ENCODE data around the gene ZFYVE28.

DNA sequence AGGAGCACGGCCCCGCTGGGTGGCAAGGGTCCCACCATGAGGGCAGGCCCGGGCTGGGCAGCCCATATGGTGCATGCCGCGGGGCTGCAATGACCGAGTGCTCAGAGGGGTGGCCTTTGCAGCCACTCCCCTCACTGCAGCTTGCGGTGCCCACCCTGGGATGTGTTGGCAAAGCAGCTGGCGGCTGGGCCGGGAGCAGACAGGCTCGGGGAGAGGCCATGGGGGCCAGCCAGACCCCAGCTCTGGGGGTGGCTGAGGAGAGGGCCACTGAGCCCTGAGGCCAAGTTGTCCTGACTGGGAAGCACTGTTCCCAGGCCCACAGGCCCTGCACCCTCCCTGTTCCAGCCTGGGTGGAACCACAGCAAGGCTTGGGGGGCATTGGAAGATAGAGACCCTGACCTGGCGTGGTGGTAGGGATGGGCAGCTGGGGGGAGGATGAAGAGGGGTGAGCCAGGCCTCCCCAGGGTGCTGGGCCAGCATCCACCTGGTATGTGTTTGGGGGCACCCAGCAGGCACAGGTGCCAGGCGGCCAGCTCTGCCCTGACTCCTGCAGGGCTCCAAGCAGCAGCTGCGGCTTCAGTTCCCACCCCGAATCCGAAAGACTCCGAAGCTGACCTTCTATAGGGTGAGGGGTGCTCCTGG lies 32.1 kb upstream of the ZFYVE28 start:
- TF ChIP-seq, protein P1, sequence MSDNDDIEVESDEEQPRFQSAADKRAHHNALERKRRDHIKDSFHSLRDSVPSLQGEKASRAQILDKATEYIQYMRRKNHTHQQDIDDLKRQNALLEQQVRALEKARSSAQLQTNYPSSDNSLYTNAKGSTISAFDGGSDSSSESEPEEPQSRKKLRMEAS (IDR thresholded peaks at IDR 0.05; ENCODE audit: low read depth) = no peak
- no peak for TF ChIP-seq EP300 (IDR thresholded peaks at IDR 0.05; ENCODE audit: borderline replicate concordance in 1 of 2, low read depth in 1 of 2, low read length in 1 of 2)
- TF ChIP-seq RAD21 (IDR thresholded peaks at IDR 0.05; ENCODE audit: low read length) = no peak
- TF ChIP-seq SMC3 (IDR thresholded peaks at IDR 0.05; ENCODE audit: low read depth, low read length) = no peak

Measured in SK-N-SH (cell line).